ENCODE results near the gene APBA2.
"Not testable (repeated sequence)": the region's sequence is repeated elsewhere in the genome, so short reads cannot be mapped to it uniquely, and the experiment has no call there.

Gene APBA2

GRCh38 chr15:29142129-29142747 lies 256.5 kb downstream of the APBA2 start:
- DNase-seq = no peak

- no peak for DNase-seq
These were observed 257.5 kb downstream of the APBA2 start for GRCh38 chr15:29143293-29143692.

- no peak for DNase-seq
These were observed 258.3 kb downstream of the APBA2 start for GRCh38 chr15:29143909-29144635.

GRCh38 chr15:29149738-29150075 lies 263.9 kb downstream of the APBA2 start:
- no peak for DNase-seq

- DNase-seq = no peak
These were observed 265.0 kb downstream of the APBA2 start for GRCh38 chr15:29150515-29151483.

GRCh38 chr15:29151484-29151857 lies 265.7 kb downstream of the APBA2 start:
- DNase-seq = no peak

GRCh38 chr15:29156521-29156920 lies 270.7 kb downstream of the APBA2 start:
- DNase-seq = no peak

GRCh38 chr15:29159771-29160455 lies 274.1 kb downstream of the APBA2 start:
- DNase-seq = no peak

GRCh38 chr15:29162411-29162810 lies 276.6 kb downstream of the APBA2 start:
- DNase-seq = no peak

- DNase-seq = not testable (repeated sequence)
These were observed 281.3 kb downstream of the APBA2 start for GRCh38 chr15:29167122-29167521.

Data from NCI-H146 (cell line).